A549 (cell line): ENCODE measurements around the gene ESRRB. TPM values are rescaled to one million over a fixed set of nuclear protein-coding genes. Genes with fewer than 3 reads are reported as not detected.

Experiments used
- ATAC-seq, 2 experiments: fragments of 200-7000 bp in 1 of 2; fragments of >200 bp in 1 of 2; cut with Nextera tagmentation in 1 of 2; cut with Tn5 transposase in 1 of 2; 3 replicates each; pipeline versions ENCODE4 v1.8.0 to v1.9.1; 2018 to 2020; ENCODE audit warnings: mild to moderate bottlenecking in 1 of 2, moderate library complexity in 1 of 2
- CTCF ChIA-PET: fragments of 300-600 bp; sonication (Branson Sonifier 250); formaldehyde crosslinking; extraction: SDS; loops from one replicate; lab custom pipeline; 2021; ENCODE audit warnings: antibody characterized with exemption, inconsistent platforms; lab: Yijun Ruan, JAX
- POLR2A ChIA-PET: fragments of 350-600 bp; formaldehyde crosslinking; extraction: SDS; loops from one replicate; lab custom pipeline; 2021; ENCODE audit warnings: antibody characterized with exemption, inconsistent platforms; lab: Yijun Ruan, JAX
- DNase-seq, 2 experiments: peaks; one replicate each; pipeline versions ENCODE4 v3.0.0 to v3.0.0-alpha.2; 2011 to 2016; ENCODE audit warnings: low read depth in 1 of 2, low spot score in 1 of 2
- FAIRE-seq: peaks from 2 replicates; lab custom pipeline; 2011; peaks lifted over from hg19 to GRCh38; lab: Jason Lieb, UNC
- H3K27ac ChIP-seq, 2 experiments: fragments of >200 bp; sonication (Bioruptor Twin); formaldehyde crosslinking; 3 replicates each; pipeline ENCODE4 v1.5.1; 2016 to 2017
- H3K4me1 ChIP-seq: fragments of >200 bp; sonication (Bioruptor Twin); formaldehyde crosslinking; 3 replicates; pipeline ENCODE4 v1.6.1; 2016
- H3K4me2 ChIP-seq: fragments of >200 bp; sonication (Bioruptor Twin); formaldehyde crosslinking; 3 replicates; pipeline ENCODE4 v1.6.1; 2016
- H3K4me3 ChIP-seq: fragments of >200 bp; sonication (Bioruptor Twin); formaldehyde crosslinking; 3 replicates; pipeline ENCODE4 v1.5.1; 2016
- H3K9me3 ChIP-seq: fragments of >200 bp; sonication (Bioruptor Twin); formaldehyde crosslinking; 3 replicates; pipeline ENCODE4 v1.6.1; 2016
- ATOH8 ChIP-seq: fragments of 250-450 bp; sonication (Bioruptor Pico); IDR thresholded peaks from 2 replicates; pipeline ENCODE4 v1.5.0; 2020; ENCODE audit warnings: low read depth, mild to moderate bottlenecking, moderate library complexity
- BCL3 ChIP-seq: fragments of >200 bp; sonication (Bioruptor Twin); formaldehyde crosslinking; IDR thresholded peaks from 3 replicates; pipeline ENCODE4 v1.6.1; 2016
- CEBPB ChIP-seq, 2 experiments: fragments of >200 bp in 1 of 2; sonication (Bioruptor Twin) in 1 of 2; formaldehyde crosslinking in 1 of 2; IDR thresholded peaks; 2 replicates each; pipeline ENCODE4 v1.6.1; 2012 to 2016
- CHD4 ChIP-seq: fragments of 200-600 bp; sonication (generic); IDR thresholded peaks from 2 replicates; pipeline ENCODE4 v1.6.1; 2016; ENCODE audit warnings: antibody characterized with exemption, mild to moderate bottlenecking, borderline replicate concordance
- E2F6 ChIP-seq: IDR thresholded peaks from 2 replicates; pipeline ENCODE4 v1.6.1; 2012; ENCODE audit warnings: low read depth, borderline replicate concordance
- EHF ChIP-seq: fragments of 250-450 bp; sonication (Bioruptor Pico); IDR thresholded peaks from 2 replicates; pipeline ENCODE4 v1.5.0; 2020; ENCODE audit warnings: mild to moderate bottlenecking
- EP300 ChIP-seq, 2 experiments: fragments of >200 bp; sonication (Bioruptor Twin); formaldehyde crosslinking; IDR thresholded peaks; 2 replicates in 1 of 2; 3 replicates in 1 of 2; pipeline ENCODE4 v1.6.1; 2016 to 2017
- FOSB ChIP-seq: fragments of 250-450 bp; sonication (Bioruptor Pico); IDR thresholded peaks from 2 replicates; pipeline ENCODE4 v1.5.0; 2020; ENCODE audit warnings: mild to moderate bottlenecking, moderate library complexity
- GATA3 ChIP-seq: IDR thresholded peaks from 2 replicates; pipeline ENCODE4 v1.6.1; 2012; ENCODE audit warnings: borderline replicate concordance
- HEYL ChIP-seq: fragments of 250-450 bp; sonication (Bioruptor Pico); IDR thresholded peaks from 2 replicates; pipeline ENCODE4 v1.8.0; 2021; ENCODE audit warnings: mild to moderate bottlenecking, moderate library complexity
- HMGXB4 ChIP-seq: fragments of 250-450 bp; sonication (Bioruptor Pico); IDR thresholded peaks from 2 replicates; pipeline ENCODE4 v1.5.0; 2021; ENCODE audit warnings: mild to moderate bottlenecking, moderate library complexity, borderline replicate concordance
- HOXA7 ChIP-seq: fragments of 250-450 bp; sonication (Bioruptor Pico); IDR thresholded peaks from 2 replicates; pipeline ENCODE4 v1.5.0; 2020; ENCODE audit warnings: mild to moderate bottlenecking, moderate library complexity
- HOXB13 ChIP-seq: fragments of 250-450 bp; sonication (Bioruptor Pico); IDR thresholded peaks from 2 replicates; pipeline ENCODE4 v1.5.0; 2020; ENCODE audit warnings: low read depth, mild to moderate bottlenecking, moderate library complexity
- MAFK ChIP-seq: fragments of 450-650 bp; IDR thresholded peaks from 2 replicates; pipeline ENCODE4 v1.6.1; 2014; ENCODE audit not compliant: partially characterized antibody
- MAX ChIP-seq: IDR thresholded peaks from 2 replicates; pipeline ENCODE4 v1.6.1; 2012
- NPAS2 ChIP-seq: fragments of 250-450 bp; sonication (Bioruptor Pico); IDR thresholded peaks from 2 replicates; pipeline ENCODE4 v1.8.0; 2022; ENCODE audit warnings: mild to moderate bottlenecking, moderate library complexity, borderline replicate concordance
- NR3C1 ChIP-seq: fragments of >200 bp; sonication (Bioruptor Twin); formaldehyde crosslinking; IDR thresholded peaks from 3 replicates; pipeline ENCODE4 v1.6.1; 2017
- PHF8 ChIP-seq: fragments of 200-600 bp; sonication (generic); IDR thresholded peaks from 2 replicates; pipeline ENCODE4 v1.6.1; 2016; ENCODE audit warnings: low read depth, mild to moderate bottlenecking, antibody characterized with exemption, moderate library complexity, borderline replicate concordance
- POLR2A ChIP-seq: IDR thresholded peaks from 2 replicates; pipeline ENCODE4 v1.6.1; 2012; ENCODE audit warnings: mild to moderate bottlenecking, low read length
- POLR2AphosphoS2 ChIP-seq: conservative IDR thresholded peaks from 2 replicates; pipeline ENCODE4 v1.6.1; 2012; ENCODE audit warnings: low read length, improper control_type of control experiment, inconsistent platforms
- REST ChIP-seq: fragments of 200-600 bp; sonication (generic); IDR thresholded peaks from 2 replicates; pipeline ENCODE4 v1.6.1; 2016; ENCODE audit warnings: antibody characterized with exemption, mild to moderate bottlenecking, moderate library complexity
- RNF2 ChIP-seq: fragments of 200-600 bp; sonication (generic); IDR thresholded peaks from 2 replicates; pipeline ENCODE4 v1.6.1; 2016; ENCODE audit warnings: low read depth, mild to moderate bottlenecking, antibody characterized with exemption, moderate library complexity, borderline replicate concordance
- TFCP2L1 ChIP-seq: fragments of 250-450 bp; sonication (Bioruptor Pico); IDR thresholded peaks from 2 replicates; pipeline ENCODE4 v1.5.0; 2021; ENCODE audit warnings: mild to moderate bottlenecking
- TP53 ChIP-seq: fragments of 250-450 bp; sonication (Bioruptor Pico); IDR thresholded peaks from 2 replicates; pipeline ENCODE4 v1.5.0; 2021; ENCODE audit warnings: mild to moderate bottlenecking, moderate library complexity
- ZFP36 ChIP-seq: fragments of 450-650 bp; IDR thresholded peaks from 2 replicates; pipeline ENCODE4 v1.6.1; 2014; ENCODE audit warnings: borderline replicate concordance; ENCODE audit not compliant: partially characterized antibody
- ZNF302 ChIP-seq: fragments of 250-450 bp; sonication (Bioruptor Pico); IDR thresholded peaks from 2 replicates; pipeline ENCODE4 v1.9.0; 2021; ENCODE audit warnings: inconsistent platforms, mild to moderate bottlenecking, moderate library complexity
- WGBS: methylation state at CpG from one replicate; pipeline ENCODE4 v1.1.6; 2017; ENCODE audit errors: missing lambda C conversion rate; 5-methylcytosine and 5-hydroxymethylcytosine counted together
- polyA plus RNA-seq, 4 experiments: library from polyadenylated mRNA; depleted of rRNA in 3 of 4; stranded (reverse); fragments of >200 nt; fragmentation: RNase III in 1 of 4; extraction: RNeasy Plus Mini Kit Qiagen cat#74134 plus additional on column Dnase treatment in 1 of 4; gene quantifications; 2 replicates in 3 of 4; 3 replicates in 1 of 4; pipeline ENCODE4 v1.2.3, GENCODE V29; 2011 to 2017

The ESRRB gene
- polyA plus RNA-seq, 2 of the 4 experiments (the other 2 are of a cell fraction) = 0.15 to 0.19 TPM

GRCh38 chr14:76407449-76408150, 31.7 kb downstream of the ESRRB start:
- 55% methylated on average over 8 of the region's 9 CpGs for WGBS
- ChIA-PET CTCF (interaction anchor here (1.1 kb wide), 1 partner anchor 21 kb away, joined by 6 read pairs; no protein-coding TSS in a partner anchor), POLR2A (no interaction called here)
- no peaks in the 10 kb centered on the region for H3K9me3 ChIP-seq
- H3K27ac ChIP-seq = no peak overlapping the region
- H3K4me2 ChIP-seq = no peak overlapping the region
- TF ChIP-seq REST (no peak), ZFP36 (no peak), TP53 (CRISPR knock-in tag) (no peak), EHF (CRISPR knock-in tag) (no peak), TFCP2L1 (CRISPR knock-in tag) (no peak), HOXA7 (no peak), EP300 (IDR thresholded peaks at IDR 0.05) (no peak), PHF8 (no peak), RNF2 (no peak), BCL3 (no peak), ZNF302 (no peak), FOSB (CRISPR knock-in tag) (no peak)
- ATAC-seq (no peak), DNase-seq (no peak), FAIRE-seq (no peak)
- no peak overlapping the region for H3K4me3 ChIP-seq
- H3K4me1 ChIP-seq = no peaks in the 10 kb centered on the region

GRCh38 chr14:76408877-76409276, 32.9 kb downstream of the ESRRB start:
- Histone ChIP-seq H3K9me3 (no peaks in the 10 kb centered on the region), H3K4me2 (no peak overlapping the region), H3K4me1 (no peaks in the 10 kb centered on the region), H3K27ac (no peak overlapping the region), H3K4me3 (no peak overlapping the region)
- FAIRE-seq = no peak
- no peak for TF ChIP-seq CHD4
- TF ChIP-seq MAFK = no peak
- no peak for TF ChIP-seq CEBPB (IDR thresholded peaks at IDR 0.05)
- TF ChIP-seq GATA3 = no peak
- TF ChIP-seq E2F6 = no peak
- no peak for TF ChIP-seq HOXB13 (CRISPR knock-in tag)
- TF ChIP-seq ATOH8 (CRISPR knock-in tag) = no peak
- no peak for TF ChIP-seq NR3C1
- TF ChIP-seq HEYL = no peak
- TF ChIP-seq NPAS2 (CRISPR knock-in tag) = no peak
- no peak for TF ChIP-seq HMGXB4
- TF ChIP-seq MAX = no peak
- TF ChIP-seq POLR2A = no peak
- TF ChIP-seq POLR2AphosphoS2 = no peak
- no peak for TF ChIP-seq EHF (CRISPR knock-in tag)
- 31% methylated on average over 1 of the region's 1 CpG for WGBS
- no peak for DNase-seq
- ChIA-PET POLR2A (no interaction called here), CTCF (interaction anchor here (0.6 to 2.8 kb wide), 2 partner anchors 9 to 21 kb away, joined by 5 to 11 read pairs; no protein-coding TSS in a partner anchor)
- no peak for ATAC-seq
